Keratinocyte (primary cell): ENCODE results near the gene CR1L.
"Not testable (repeated sequence)": the region's sequence is repeated elsewhere in the genome, so short reads cannot be mapped to it uniquely, and the experiment has no call there.

Source experiments
- EZH2 ChIP-seq: IDR thresholded peaks from one replicate; pipeline ENCODE4 v1.6.1; 2012; ENCODE audit warnings: inconsistent platforms, mild to moderate bottlenecking, low read length, moderate library complexity
- TF ChIP-seq, protein P1 (sequence below), 3 experiments: IDR thresholded peaks in 1 of 3; conservative IDR thresholded peaks in 1 of 3; optimal IDR thresholded peaks in 1 of 3; 2 replicates in 2 of 3; 3 replicates in 1 of 3; pipeline versions ENCODE3 to v1.5.1; 2011; ENCODE audit warnings: low read length in 3 of 3, mild to moderate bottlenecking in 3 of 3, moderate library complexity in 2 of 3, control low read depth in 1 of 3, inconsistent platforms in 1 of 3; ENCODE audit not compliant: insufficient read depth in 2 of 3; ENCODE audit errors: extremely low read depth in 1 of 3

DNA sequence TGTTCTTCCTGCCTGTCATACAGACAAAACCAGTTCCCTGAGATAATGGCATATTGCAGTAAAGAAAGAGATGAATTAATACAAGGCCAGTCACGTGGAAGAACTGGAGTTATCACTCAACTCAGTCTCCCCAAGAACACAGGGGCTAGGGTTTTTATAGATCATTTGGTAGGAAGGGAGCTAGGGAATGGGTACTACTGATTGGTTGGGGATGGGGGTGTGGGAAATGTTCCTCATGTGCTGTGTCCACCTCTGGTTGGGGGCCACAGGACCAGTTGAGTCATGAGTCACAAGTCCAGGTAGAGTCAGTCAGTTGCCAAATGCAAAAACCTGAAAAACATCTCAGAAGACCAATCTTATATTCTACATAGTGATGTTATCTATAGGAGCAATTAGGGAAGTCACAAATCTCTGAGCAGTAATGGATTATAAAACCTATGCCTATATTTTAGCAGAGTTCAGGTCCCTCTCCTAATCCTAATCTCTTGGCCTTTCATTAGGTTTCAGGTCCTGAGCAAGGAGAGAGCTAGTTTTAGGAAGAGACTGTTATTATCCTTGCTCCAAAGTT lies 19.3 kb upstream of the CR1L start:
- TF ChIP-seq, protein P1, sequence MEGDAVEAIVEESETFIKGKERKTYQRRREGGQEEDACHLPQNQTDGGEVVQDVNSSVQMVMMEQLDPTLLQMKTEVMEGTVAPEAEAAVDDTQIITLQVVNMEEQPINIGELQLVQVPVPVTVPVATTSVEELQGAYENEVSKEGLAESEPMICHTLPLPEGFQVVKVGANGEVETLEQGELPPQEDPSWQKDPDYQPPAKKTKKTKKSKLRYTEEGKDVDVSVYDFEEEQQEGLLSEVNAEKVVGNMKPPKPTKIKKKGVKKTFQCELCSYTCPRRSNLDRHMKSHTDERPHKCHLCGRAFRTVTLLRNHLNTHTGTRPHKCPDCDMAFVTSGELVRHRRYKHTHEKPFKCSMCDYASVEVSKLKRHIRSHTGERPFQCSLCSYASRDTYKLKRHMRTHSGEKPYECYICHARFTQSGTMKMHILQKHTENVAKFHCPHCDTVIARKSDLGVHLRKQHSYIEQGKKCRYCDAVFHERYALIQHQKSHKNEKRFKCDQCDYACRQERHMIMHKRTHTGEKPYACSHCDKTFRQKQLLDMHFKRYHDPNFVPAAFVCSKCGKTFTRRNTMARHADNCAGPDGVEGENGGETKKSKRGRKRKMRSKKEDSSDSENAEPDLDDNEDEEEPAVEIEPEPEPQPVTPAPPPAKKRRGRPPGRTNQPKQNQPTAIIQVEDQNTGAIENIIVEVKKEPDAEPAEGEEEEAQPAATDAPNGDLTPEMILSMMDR (optimal IDR thresholded peaks at IDR 0.05 in 1 of 3, IDR thresholded peaks at IDR 0.05 in 1 of 3, conservative IDR thresholded peaks at IDR 0.05 in 1 of 3; ENCODE audit: extremely low read depth in 1 of 3, insufficient read depth in 2 of 3, low read length in 3 of 3): not testable (repeated sequence)
- not testable (repeated sequence) for TF ChIP-seq EZH2
